ENCODE results near the gene ANP32D.
"Not testable (repeated sequence)": the region's sequence is repeated elsewhere in the genome, so short reads cannot be mapped to it uniquely, and the experiment has no call there.

The ANP32D gene

GRCh38 chr12:48452961-48453360, 19.4 kb upstream of the ANP32D start:
- not testable (repeated sequence) for H3K4me1 ChIP-seq (ENCODE audit: control insufficient read depth, insufficient read depth, low read length); H3K36me3 ChIP-seq (ENCODE audit: control insufficient read depth, insufficient read depth, low read length); H3K27me3 ChIP-seq (ENCODE audit: control insufficient read depth, insufficient read depth, low read length, poor library complexity, severe bottlenecking); H3K9me3 ChIP-seq (ENCODE audit: control insufficient read depth, low read length); H3K27ac ChIP-seq (ENCODE audit: insufficient read depth, low read depth, low read length, poor library complexity, severe bottlenecking); H3K4me3 ChIP-seq (ENCODE audit: insufficient read depth, low read depth, low read length)
- WGBS, 2 experiments, result 90 to 96% methylated on average over 2 of the region's 2 CpGs

- Histone ChIP-seq H3K27ac (ENCODE audit: insufficient read depth, low read depth, low read length, poor library complexity, severe bottlenecking) (no peak overlapping the region), H3K36me3 (ENCODE audit: control insufficient read depth, insufficient read depth, low read length) (no peaks in the 10 kb centered on the region), H3K27me3 (ENCODE audit: control insufficient read depth, insufficient read depth, low read length, poor library complexity, severe bottlenecking) (no peaks in the 10 kb centered on the region), H3K4me3 (ENCODE audit: insufficient read depth, low read depth, low read length) (no peak overlapping the region), H3K4me1 (ENCODE audit: control insufficient read depth, insufficient read depth, low read length) (no peaks in the 10 kb centered on the region), H3K9me3 (ENCODE audit: control insufficient read depth, low read length) (no peaks in the 10 kb centered on the region)
- WGBS, 2 experiments, result 63 to 85% methylated on average over 1 of the region's 1 CpG
These were observed 17.7 kb upstream of the ANP32D start for GRCh38 chr12:48454667-48455066.

GRCh38 chr12:48455116-48455515, 17.2 kb upstream of the ANP32D start:
- H3K27ac ChIP-seq (ENCODE audit: insufficient read depth, low read depth, low read length, poor library complexity, severe bottlenecking), result no peak overlapping the region
- no peaks in the 10 kb centered on the region for H3K4me1 ChIP-seq (ENCODE audit: control insufficient read depth, insufficient read depth, low read length)
- H3K9me3 ChIP-seq (ENCODE audit: control insufficient read depth, low read length), result no peaks in the 10 kb centered on the region
- no peak overlapping the region for H3K4me3 ChIP-seq (ENCODE audit: insufficient read depth, low read depth, low read length)
- no peaks in the 10 kb centered on the region for H3K27me3 ChIP-seq (ENCODE audit: control insufficient read depth, insufficient read depth, low read length, poor library complexity, severe bottlenecking)
- WGBS, 2 experiments, result 46 to 73% methylated on average over 2 of the region's 2 CpGs
- H3K36me3 ChIP-seq (ENCODE audit: control insufficient read depth, insufficient read depth, low read length), result no peaks in the 10 kb centered on the region

- H3K4me1 ChIP-seq (ENCODE audit: control insufficient read depth, insufficient read depth, low read length), result no peaks in the 10 kb centered on the region
- WGBS, 2 experiments, result 93 to 95% methylated on average over 6 of the region's 6 CpGs
- no peak overlapping the region for H3K4me3 ChIP-seq (ENCODE audit: insufficient read depth, low read depth, low read length)
- H3K9me3 ChIP-seq (ENCODE audit: control insufficient read depth, low read length), result no peaks in the 10 kb centered on the region
- no peaks in the 10 kb centered on the region for H3K36me3 ChIP-seq (ENCODE audit: control insufficient read depth, insufficient read depth, low read length)
- H3K27me3 ChIP-seq (ENCODE audit: control insufficient read depth, insufficient read depth, low read length, poor library complexity, severe bottlenecking), result no peaks in the 10 kb centered on the region
- no peak overlapping the region for H3K27ac ChIP-seq (ENCODE audit: insufficient read depth, low read depth, low read length, poor library complexity, severe bottlenecking)
These were observed 13.1 kb upstream of the ANP32D start for GRCh38 chr12:48459259-48459658.

GRCh38 chr12:48469027-48469426, 3.3 kb upstream of the ANP32D start:
- 86 to 87% methylated on average over 9 of the region's 9 CpGs for WGBS, 2 experiments
- not testable (repeated sequence) for H3K27me3 ChIP-seq (ENCODE audit: control insufficient read depth, insufficient read depth, low read length, poor library complexity, severe bottlenecking); H3K27ac ChIP-seq (ENCODE audit: insufficient read depth, low read depth, low read length, poor library complexity, severe bottlenecking); H3K9me3 ChIP-seq (ENCODE audit: control insufficient read depth, low read length); H3K36me3 ChIP-seq (ENCODE audit: control insufficient read depth, insufficient read depth, low read length); H3K4me3 ChIP-seq (ENCODE audit: insufficient read depth, low read depth, low read length); H3K4me1 ChIP-seq (ENCODE audit: control insufficient read depth, insufficient read depth, low read length)

- H3K4me1 ChIP-seq (ENCODE audit: control insufficient read depth, insufficient read depth, low read length), result no peaks in the 10 kb centered on the region
- H3K27me3 ChIP-seq (ENCODE audit: control insufficient read depth, insufficient read depth, low read length, poor library complexity, severe bottlenecking), result no peaks in the 10 kb centered on the region
- H3K27ac ChIP-seq (ENCODE audit: insufficient read depth, low read depth, low read length, poor library complexity, severe bottlenecking), result no peak overlapping the region
- 81 to 89% methylated on average over 9 of the region's 9 CpGs for WGBS, 2 experiments
- H3K4me3 ChIP-seq (ENCODE audit: insufficient read depth, low read depth, low read length), result no peak overlapping the region
- no peaks in the 10 kb centered on the region for H3K36me3 ChIP-seq (ENCODE audit: control insufficient read depth, insufficient read depth, low read length)
- H3K9me3 ChIP-seq (ENCODE audit: control insufficient read depth, low read length), result peaks cover 8% of the 10 kb centered on the region
These were observed 702 bp downstream of the ANP32D start for GRCh38 chr12:48473061-48473460.

- H3K4me3 ChIP-seq (ENCODE audit: insufficient read depth, low read depth, low read length); H3K36me3 ChIP-seq (ENCODE audit: control insufficient read depth, insufficient read depth, low read length); H3K4me1 ChIP-seq (ENCODE audit: control insufficient read depth, insufficient read depth, low read length); H3K9me3 ChIP-seq (ENCODE audit: control insufficient read depth, low read length); H3K27me3 ChIP-seq (ENCODE audit: control insufficient read depth, insufficient read depth, low read length, poor library complexity, severe bottlenecking); H3K27ac ChIP-seq (ENCODE audit: insufficient read depth, low read depth, low read length, poor library complexity, severe bottlenecking): not testable (repeated sequence)
- WGBS, 2 experiments, result 87 to 89% methylated on average over 11 of the region's 11 CpGs
These were observed 2.1 kb downstream of the ANP32D start for GRCh38 chr12:48474497-48474896.

GRCh38 chr12:48482198-48482597, 9.8 kb downstream of the ANP32D start, which contains the start of gene C12orf54:
TSS of gene C12orf54 (plus strand) at chr12:48482498. CDS start at chr12:48483297, 799 bp downstream.
- H3K4me3 ChIP-seq (ENCODE audit: insufficient read depth, low read depth, low read length), result no peak within 1 kb of the TSS
- no peaks in the 10 kb centered on the region for H3K9me3 ChIP-seq (ENCODE audit: control insufficient read depth, low read length)
- no peaks in the 10 kb centered on the region for H3K27me3 ChIP-seq (ENCODE audit: control insufficient read depth, insufficient read depth, low read length, poor library complexity, severe bottlenecking)
- H3K27ac ChIP-seq (ENCODE audit: insufficient read depth, low read depth, low read length, poor library complexity, severe bottlenecking), result no peak within 1 kb of the TSS
- 89 to 90% methylated on average over 2 of the region's 2 CpGs for WGBS, 2 experiments
- H3K4me1 ChIP-seq (ENCODE audit: control insufficient read depth, insufficient read depth, low read length), result no peaks in the 10 kb centered on the region
- no peaks in the 10 kb centered on the region for H3K36me3 ChIP-seq (ENCODE audit: control insufficient read depth, insufficient read depth, low read length)

GRCh38 chr12:48482930-48483329, 10.6 kb downstream of the ANP32D start:
- Histone ChIP-seq H3K27ac (ENCODE audit: insufficient read depth, low read depth, low read length, poor library complexity, severe bottlenecking) (no peak overlapping the region), H3K4me1 (ENCODE audit: control insufficient read depth, insufficient read depth, low read length) (no peaks in the 10 kb centered on the region), H3K4me3 (ENCODE audit: insufficient read depth, low read depth, low read length) (no peak overlapping the region), H3K36me3 (ENCODE audit: control insufficient read depth, insufficient read depth, low read length) (no peaks in the 10 kb centered on the region), H3K9me3 (ENCODE audit: control insufficient read depth, low read length) (no peaks in the 10 kb centered on the region), H3K27me3 (ENCODE audit: control insufficient read depth, insufficient read depth, low read length, poor library complexity, severe bottlenecking) (no peaks in the 10 kb centered on the region)
- 91% methylated on average over 3 of the region's 3 CpGs for WGBS, 2 experiments

- Histone ChIP-seq H3K27ac (ENCODE audit: insufficient read depth, low read depth, low read length, poor library complexity, severe bottlenecking) (no peak overlapping the region), H3K27me3 (ENCODE audit: control insufficient read depth, insufficient read depth, low read length, poor library complexity, severe bottlenecking) (no peaks in the 10 kb centered on the region), H3K4me1 (ENCODE audit: control insufficient read depth, insufficient read depth, low read length) (no peaks in the 10 kb centered on the region), H3K4me3 (ENCODE audit: insufficient read depth, low read depth, low read length) (no peak overlapping the region), H3K36me3 (ENCODE audit: control insufficient read depth, insufficient read depth, low read length) (no peaks in the 10 kb centered on the region), H3K9me3 (ENCODE audit: control insufficient read depth, low read length) (no peaks in the 10 kb centered on the region)
- WGBS, 2 experiments, result 85 to 100% methylated on average over 1 to 2 of the region's 2 CpGs
These were observed 13.9 kb downstream of the ANP32D start for GRCh38 chr12:48486261-48486660.

GRCh38 chr12:48486679-48487078, 14.3 kb downstream of the ANP32D start:
- Histone ChIP-seq H3K4me3 (ENCODE audit: insufficient read depth, low read depth, low read length) (no peak overlapping the region), H3K36me3 (ENCODE audit: control insufficient read depth, insufficient read depth, low read length) (no peaks in the 10 kb centered on the region), H3K27ac (ENCODE audit: insufficient read depth, low read depth, low read length, poor library complexity, severe bottlenecking) (no peak overlapping the region), H3K27me3 (ENCODE audit: control insufficient read depth, insufficient read depth, low read length, poor library complexity, severe bottlenecking) (no peaks in the 10 kb centered on the region), H3K4me1 (ENCODE audit: control insufficient read depth, insufficient read depth, low read length) (no peaks in the 10 kb centered on the region), H3K9me3 (ENCODE audit: control insufficient read depth, low read length) (no peaks in the 10 kb centered on the region)
- 77 to 86% methylated on average over 5 of the region's 5 CpGs for WGBS, 2 experiments
